ENCODE results near the gene ARHGEF28. TPM values are rescaled to one million over a fixed set of nuclear protein-coding genes. Genes with fewer than 3 reads are reported as not detected.

Gene ARHGEF28
- total RNA-seq, 3 donors from 2014 or later (not counting 1 experiment from before 2014, with no cell fraction given): 2.3 to 7.1 (median 5.8) TPM

DNA sequence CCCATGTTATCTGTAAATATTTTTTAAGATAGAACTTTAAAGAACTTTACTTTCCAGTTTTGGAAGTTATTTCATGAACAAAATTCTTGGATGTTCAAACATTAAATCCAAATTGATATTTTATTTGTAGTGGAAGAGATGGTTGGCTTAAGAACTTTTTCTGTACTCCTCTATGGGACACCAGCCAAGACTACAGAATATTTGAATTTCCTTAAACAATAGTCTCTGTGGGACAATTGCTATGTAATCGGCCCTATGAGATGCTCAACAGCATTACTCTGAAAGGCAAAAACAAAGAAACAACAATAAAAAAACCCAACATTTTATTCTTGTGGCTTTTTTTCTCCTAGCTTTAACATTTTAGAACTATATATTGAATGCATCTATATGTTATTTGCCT lies 289.3 kb downstream of the ARHGEF28 start:
- WGBS (ENCODE audit: insufficient coverage): 92% methylated on average over 1 of the region's 1 CpG
- ATAC-seq: no peak
- H3K4me3 Mint-ChIP-seq: no peak overlapping the region
- no peaks in the 10 kb centered on the region for H3K36me3 Mint-ChIP-seq
- Histone ChIP-seq H3K9me3 (ENCODE audit: control insufficient read depth, insufficient read depth, low read length) (no peaks in the 10 kb centered on the region), H3K27ac (ENCODE audit: low read length) (no peak overlapping the region), H3K36me3 (ENCODE audit: control insufficient read depth, insufficient read depth, low read length) (no peaks in the 10 kb centered on the region), H3K4me3 (ENCODE audit: low read length) (no peak overlapping the region), H3K27me3 (ENCODE audit: control insufficient read depth, insufficient read depth, low read length) (no peaks in the 10 kb centered on the region), H3K4me1 (ENCODE audit: control insufficient read depth, insufficient read depth, low read length) (no peaks in the 10 kb centered on the region)
- H3K4me1 Mint-ChIP-seq: no peaks in the 10 kb centered on the region
- DNase-seq: no peak
- intact Hi-C loops (cut with micrococcal nuclease): no loop called here
- no peak overlapping the region for H3K27ac Mint-ChIP-seq
- H3K27me3 Mint-ChIP-seq (ENCODE audit: low read depth in 2 of 2): no peaks in the 10 kb centered on the region
- no peaks in the 10 kb centered on the region for H3K9me3 Mint-ChIP-seq
- TF ChIP-seq, protein P1, sequence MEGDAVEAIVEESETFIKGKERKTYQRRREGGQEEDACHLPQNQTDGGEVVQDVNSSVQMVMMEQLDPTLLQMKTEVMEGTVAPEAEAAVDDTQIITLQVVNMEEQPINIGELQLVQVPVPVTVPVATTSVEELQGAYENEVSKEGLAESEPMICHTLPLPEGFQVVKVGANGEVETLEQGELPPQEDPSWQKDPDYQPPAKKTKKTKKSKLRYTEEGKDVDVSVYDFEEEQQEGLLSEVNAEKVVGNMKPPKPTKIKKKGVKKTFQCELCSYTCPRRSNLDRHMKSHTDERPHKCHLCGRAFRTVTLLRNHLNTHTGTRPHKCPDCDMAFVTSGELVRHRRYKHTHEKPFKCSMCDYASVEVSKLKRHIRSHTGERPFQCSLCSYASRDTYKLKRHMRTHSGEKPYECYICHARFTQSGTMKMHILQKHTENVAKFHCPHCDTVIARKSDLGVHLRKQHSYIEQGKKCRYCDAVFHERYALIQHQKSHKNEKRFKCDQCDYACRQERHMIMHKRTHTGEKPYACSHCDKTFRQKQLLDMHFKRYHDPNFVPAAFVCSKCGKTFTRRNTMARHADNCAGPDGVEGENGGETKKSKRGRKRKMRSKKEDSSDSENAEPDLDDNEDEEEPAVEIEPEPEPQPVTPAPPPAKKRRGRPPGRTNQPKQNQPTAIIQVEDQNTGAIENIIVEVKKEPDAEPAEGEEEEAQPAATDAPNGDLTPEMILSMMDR (IDR thresholded peaks at IDR 0.05): no peak

DNA sequence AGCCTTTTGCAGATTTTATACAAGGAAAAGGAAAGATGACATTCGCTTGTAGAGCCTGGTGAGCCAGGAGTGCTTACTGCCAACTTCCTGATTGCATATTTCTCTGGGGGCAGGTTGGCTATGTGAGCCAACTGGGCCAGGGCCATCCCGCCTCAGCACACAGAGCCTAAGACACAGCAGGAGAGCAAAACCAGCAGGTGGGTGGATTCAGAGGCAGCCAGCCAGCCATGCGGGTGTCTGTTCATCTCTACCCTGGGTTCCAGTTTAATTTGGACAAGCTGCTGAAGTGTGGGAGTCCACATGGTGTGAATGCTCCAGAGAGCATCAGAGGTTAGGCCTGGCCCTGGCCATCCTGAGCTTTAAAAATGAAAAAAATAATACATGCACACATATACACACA lies 291.4 kb downstream of the ARHGEF28 start:
- Mint-ChIP-seq H3K27ac (no peak overlapping the region), H3K27me3 (ENCODE audit: low read depth in 2 of 2) (no peaks in the 10 kb centered on the region), H3K4me3 (no peak overlapping the region), H3K36me3 (no peaks in the 10 kb centered on the region), H3K9me3 (no peaks in the 10 kb centered on the region), H3K4me1 (no peaks in the 10 kb centered on the region)
- TF ChIP-seq, protein P1 (IDR thresholded peaks at IDR 0.05): no peak
- intact Hi-C loops (cut with micrococcal nuclease): no loop called here
- Histone ChIP-seq H3K27ac (ENCODE audit: low read length) (no peak overlapping the region), H3K4me3 (ENCODE audit: low read length) (no peak overlapping the region), H3K4me1 (ENCODE audit: control insufficient read depth, insufficient read depth, low read length) (no peaks in the 10 kb centered on the region), H3K36me3 (ENCODE audit: control insufficient read depth, insufficient read depth, low read length) (no peaks in the 10 kb centered on the region), H3K27me3 (ENCODE audit: control insufficient read depth, insufficient read depth, low read length) (no peaks in the 10 kb centered on the region), H3K9me3 (ENCODE audit: control insufficient read depth, insufficient read depth, low read length) (no peaks in the 10 kb centered on the region)
- WGBS (ENCODE audit: insufficient coverage): 88% methylated on average over 3 of the region's 3 CpGs
- no peak for DNase-seq
- ATAC-seq: no peak

DNA sequence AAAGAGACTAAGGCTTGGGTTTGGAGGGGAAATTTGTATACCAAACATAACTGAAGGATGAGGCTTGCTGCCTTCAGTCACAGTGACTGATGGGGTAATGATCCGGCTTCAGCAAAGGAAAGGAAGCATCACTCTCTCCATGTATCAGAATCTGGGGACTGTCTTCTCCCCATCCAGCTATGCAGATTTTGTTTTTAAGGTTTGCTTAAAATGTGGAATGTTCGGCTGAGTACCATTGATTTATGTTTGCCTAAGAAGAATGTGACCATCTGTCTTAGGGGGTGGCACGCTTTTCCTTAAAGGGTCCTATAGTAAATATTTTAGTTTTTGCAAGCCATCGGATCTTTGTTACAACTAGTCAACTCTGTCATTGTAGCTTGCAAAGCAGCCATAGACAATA lies 291.9 kb downstream of the ARHGEF28 start:
- H3K27ac ChIP-seq (ENCODE audit: low read length): no peak overlapping the region
- intact Hi-C loops (cut with micrococcal nuclease): no loop called here
- no peaks in the 10 kb centered on the region for H3K9me3 ChIP-seq (ENCODE audit: control insufficient read depth, insufficient read depth, low read length)
- Mint-ChIP-seq H3K36me3 (no peaks in the 10 kb centered on the region), H3K27ac (no peak overlapping the region), H3K4me3 (no peak overlapping the region), H3K9me3 (no peaks in the 10 kb centered on the region), H3K27me3 (ENCODE audit: low read depth in 2 of 2) (no peaks in the 10 kb centered on the region), H3K4me1 (no peaks in the 10 kb centered on the region)
- ATAC-seq: no peak
- no peak for DNase-seq
- H3K4me3 ChIP-seq (ENCODE audit: low read length): no peak overlapping the region
- no peaks in the 10 kb centered on the region for H3K36me3 ChIP-seq (ENCODE audit: control insufficient read depth, insufficient read depth, low read length)
- no peaks in the 10 kb centered on the region for H3K4me1 ChIP-seq (ENCODE audit: control insufficient read depth, insufficient read depth, low read length)
- TF ChIP-seq, protein P1 (IDR thresholded peaks at IDR 0.05): no peak
- no peaks in the 10 kb centered on the region for H3K27me3 ChIP-seq (ENCODE audit: control insufficient read depth, insufficient read depth, low read length)
- 90% methylated on average over 4 of the region's 4 CpGs for WGBS (ENCODE audit: insufficient coverage)

DNA sequence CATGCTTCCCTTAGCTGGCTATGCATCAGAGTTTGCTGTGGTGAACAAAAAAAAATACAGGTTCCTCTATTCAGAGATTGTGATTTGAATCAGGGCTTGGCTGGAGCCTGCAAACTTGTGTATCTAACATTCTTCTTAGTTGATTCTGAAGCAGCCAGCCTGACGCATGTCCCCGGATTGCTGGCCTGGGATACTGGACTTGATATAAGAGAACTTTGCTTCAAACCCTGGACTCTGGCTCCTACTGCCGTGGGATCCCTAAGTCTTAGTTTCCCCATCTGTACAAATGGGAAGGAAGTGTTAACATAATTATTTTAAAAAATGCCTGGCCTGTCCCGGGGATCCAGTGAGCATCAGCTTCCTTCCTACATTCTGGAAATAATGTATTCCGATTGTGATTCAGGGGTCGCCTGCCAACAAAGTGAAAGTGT lies 292.8 kb downstream of the ARHGEF28 start:
- Histone ChIP-seq H3K4me1 (ENCODE audit: control insufficient read depth, insufficient read depth, low read length) (no peaks in the 10 kb centered on the region), H3K9me3 (ENCODE audit: control insufficient read depth, insufficient read depth, low read length) (no peaks in the 10 kb centered on the region), H3K4me3 (ENCODE audit: low read length) (no peak overlapping the region), H3K36me3 (ENCODE audit: control insufficient read depth, insufficient read depth, low read length) (no peaks in the 10 kb centered on the region), H3K27ac (ENCODE audit: low read length) (no peak overlapping the region), H3K27me3 (ENCODE audit: control insufficient read depth, insufficient read depth, low read length) (no peaks in the 10 kb centered on the region)
- 86% methylated on average over 5 of the region's 6 CpGs for WGBS (ENCODE audit: insufficient coverage)
- no peaks in the 10 kb centered on the region for H3K9me3 Mint-ChIP-seq
- no peaks in the 10 kb centered on the region for H3K4me1 Mint-ChIP-seq
- H3K4me3 Mint-ChIP-seq: no peak overlapping the region
- no peaks in the 10 kb centered on the region for H3K27me3 Mint-ChIP-seq (ENCODE audit: low read depth in 2 of 2)
- intact Hi-C loops (cut with micrococcal nuclease): no loop called here
- DNase-seq: no peak
- no peaks in the 10 kb centered on the region for H3K36me3 Mint-ChIP-seq
- ATAC-seq: no peak
- TF ChIP-seq, protein P1 (IDR thresholded peaks at IDR 0.05): no peak
- no peak overlapping the region for H3K27ac Mint-ChIP-seq
